K562 (cell line): ENCODE results near the gene SCFD2. TPM values are rescaled to one million over a fixed set of nuclear protein-coding genes. Genes with fewer than 3 reads are reported as not detected.

Experiments
- ATAC-seq: fragments of 200-7000 bp; cut with Tn5 transposase; 3 replicates; pipeline ENCODE4 v1.9.1; 2020; ENCODE audit warnings: moderate library complexity
- BruUV-seq: library from RNA; stranded (reverse); fragments of 400-500 nt; replicated peaks from 2 replicates; lab custom pipeline; 2021; lab: Mats Ljungman, UMichigan
- CTCF ChIA-PET: fragments of 300-600 bp; formaldehyde crosslinking; extraction: SDS; loops from one replicate; lab custom pipeline; 2021; ENCODE audit warnings: low intra/inter-chr PET ratio; lab: Yijun Ruan, JAX
- POLR2A ChIA-PET: fragments of 300-600, 350-650 bp; sonication (Branson Sonifier 250); formaldehyde crosslinking; extraction: SDS; loops from one replicate; lab custom pipeline; 2021; ENCODE audit warnings: antibody characterized with exemption, inconsistent platforms; lab: Yijun Ruan, JAX
- DNase-seq, 4 experiments: peaks; one replicate each; pipeline versions ENCODE4 v3.0.0 to v3.0.0-alpha.2; 2011 to 2018; ENCODE audit warnings: low spot score in 3 of 4, mixed read lengths in 3 of 4; ENCODE audit errors: extremely low read depth in 1 of 4
- FAIRE-seq: peaks from 2 replicates; lab custom pipeline; 2011; peaks lifted over from hg19 to GRCh38; lab: Jason Lieb, UNC
- H2AFZ ChIP-seq: 2 replicates; pipeline ENCODE4 v1.6.0; 2011; ENCODE audit warnings: low read depth, low read length, control low read depth, inconsistent platforms
- H3K27ac ChIP-seq: fragments of 200-600 bp; 3 replicates; pipeline ENCODE4 v1.8.0; 2011; ENCODE audit warnings: low read depth, mild to moderate bottlenecking, control low read depth, inconsistent platforms, low read length, moderate library complexity, mixed read lengths; ENCODE audit errors: extremely low read depth
- H3K27me3 ChIP-seq, 2 experiments: fragments of 300-600 bp in 1 of 2; 2 replicates in 1 of 2; 3 replicates in 1 of 2; pipeline versions ENCODE4 v1.6.0 to v1.8.0; 2011; ENCODE audit warnings: inconsistent platforms in 2 of 2, low read length in 2 of 2, mild to moderate bottlenecking in 1 of 2, mixed read lengths in 1 of 2, moderate library complexity in 1 of 2; ENCODE audit not compliant: control insufficient read depth in 2 of 2, insufficient read depth in 2 of 2
- H3K36me3 ChIP-seq: fragments of 300-600 bp; 3 replicates; pipeline ENCODE4 v1.8.0; 2011; ENCODE audit warnings: mild to moderate bottlenecking, low read length, inconsistent platforms; ENCODE audit not compliant: control insufficient read depth, insufficient read depth
- H3K4me1 ChIP-seq, 2 experiments: fragments of 200-600 bp in 1 of 2; replicated peaks in 1 of 2; 2 replicates in 1 of 2; 3 replicates in 1 of 2; pipeline versions ENCODE4 v1.5.1 to v1.8.0; 2011; ENCODE audit warnings: inconsistent platforms in 2 of 2, low read length in 2 of 2, mild to moderate bottlenecking in 1 of 2, mixed read lengths in 1 of 2, moderate library complexity in 1 of 2; ENCODE audit not compliant: control insufficient read depth in 2 of 2, insufficient read depth in 2 of 2
- H3K4me2 ChIP-seq: 2 replicates; pipeline ENCODE4 v1.6.1; 2011; ENCODE audit warnings: low read length, control low read depth, inconsistent platforms, mixed read lengths; ENCODE audit not compliant: insufficient read depth
- H3K4me3 ChIP-seq: fragments of 200-600 bp; sonication (generic), shearing (Covaris generic); 2 replicates; pipeline ENCODE4 v1.5.1; 2016; ENCODE audit warnings: control low read depth, inconsistent platforms
- H3K79me2 ChIP-seq: fragments of 200-600 bp; 3 replicates; pipeline ENCODE4 v1.8.0; 2011; ENCODE audit warnings: low read length, inconsistent platforms; ENCODE audit not compliant: control insufficient read depth, insufficient read depth
- H3K9ac ChIP-seq, 2 experiments: 2 replicates each; pipeline versions ENCODE4 v1.6.0 to v1.6.1; 2011; ENCODE audit warnings: low read depth in 2 of 2, low read length in 2 of 2, control low read depth in 1 of 2, inconsistent platforms in 1 of 2, mild to moderate bottlenecking in 1 of 2, mixed read lengths in 1 of 2; ENCODE audit not compliant: insufficient read depth in 1 of 2
- H3K9me1 ChIP-seq: one replicate; pipeline ENCODE4 v1.6.0; 2011; ENCODE audit warnings: inconsistent platforms, mild to moderate bottlenecking, low read length, moderate library complexity; ENCODE audit not compliant: control insufficient read depth, insufficient read depth
- H3K9me3 ChIP-seq: replicated peaks from 2 replicates; pipeline ENCODE4 v1.5.1; 2011; ENCODE audit warnings: low read depth, low read length, inconsistent platforms; ENCODE audit not compliant: control insufficient read depth, insufficient read depth
- H4K20me1 ChIP-seq: replicated peaks from 2 replicates; pipeline ENCODE4 v1.6.1; 2011; ENCODE audit warnings: low read length, inconsistent platforms, mixed read lengths; ENCODE audit not compliant: control insufficient read depth, insufficient read depth
- HLTF ChIP-seq: fragments of 450-650 bp; IDR thresholded peaks from 2 replicates; pipeline ENCODE4 v1.6.1; 2016
- KLF10 ChIP-seq: fragments of 250-450 bp; sonication (Bioruptor Pico); IDR thresholded peaks from 2 replicates; pipeline ENCODE4 v1.6.1; 2021; ENCODE audit warnings: matching md5 sums
- REST ChIP-seq, 2 experiments: fragments of 450-650 bp; formaldehyde crosslinking in 1 of 2; IDR thresholded peaks; 2 replicates each; pipeline versions ENCODE4 v1.4.0 to v1.6.1; 2014 to 2020; ENCODE audit warnings: mild to moderate bottlenecking in 2 of 2, borderline replicate concordance in 1 of 2, low read depth in 1 of 2
- ZNF318 ChIP-seq, 2 experiments: fragments of 450-650 bp; IDR thresholded peaks; 2 replicates each; pipeline ENCODE4 v1.6.1; 2016; ENCODE audit warnings: mild to moderate bottlenecking in 2 of 2, borderline replicate concordance in 1 of 2, low read depth in 1 of 2, moderate library complexity in 1 of 2
- WGBS: fragments of 100-300 bp; shearing (Covaris generic); methylation state at CpG from one replicate; pipeline ENCODE4 v1.1.6; 2016; ENCODE audit warnings: low coverage, mixed read lengths; ENCODE audit not compliant: insufficient coverage; ENCODE audit errors: missing lambda C conversion rate; 5-methylcytosine and 5-hydroxymethylcytosine counted together
- in situ Hi-C: fragments of 300-500 bp; cut with MboI; formaldehyde crosslinking; loops from 4 replicates; pipeline ENCODE4 v1.15.0; 2018; ENCODE audit warnings: inconsistent platforms, mixed read lengths
- intact Hi-C: fragments of 100-400 bp; cut with micrococcal nuclease; formaldehyde crosslinking; loops from 2 replicates; pipeline ENCODE4 v1.14.2; 2022
- polyA plus RNA-seq, 8 experiments: library from polyadenylated mRNA; depleted of rRNA in 4 of 8; stranded (reverse) in 5 of 8; unstranded in 3 of 8; fragments of >200 nt; fragmentation: Nextera tagmentation in 2 of 8; fragmentation: Illumina TruSeq in 1 of 8; extraction: Ambion mirVana in 2 of 8; extraction: Trizol in 1 of 8; gene quantifications; 2 replicates each; pipeline versions ENCODE4 v1.2.1 to v1.2.3, GENCODE V29; 2011 to 2014; ENCODE audit warnings: inconsistent platforms in 1 of 8, missing spikeins in 1 of 8
- total RNA-seq, 7 experiments: library from RNA; depleted of rRNA in 6 of 7; stranded (reverse); fragments of >200 nt in 6 of 7; fragmentation: Illumina TruSeq in 2 of 7; extraction: Trizol in 2 of 7; gene quantifications; 2 replicates each; pipeline versions ENCODE4 v1.2.1 to v1.2.3, GENCODE V29; 2011 to 2021; ENCODE audit warnings: low replicate concordance in 1 of 7

The SCFD2 gene
- total and polyA plus RNA-seq, 9 of the 15 experiments (the other 6 are each of a cell fraction or from before 2014, with no cell fraction given) = 5.7 to 30.3 (median 22.8) TPM

- WGBS = 63% methylated on average over 2 of the region's 2 CpGs
- H3K4me2 ChIP-seq = no peak overlapping the region
- no peak overlapping the region for H3K27ac ChIP-seq
- POLR2A ChIA-PET = no interaction called here
- no peaks in the 10 kb centered on the region for H3K9me3 ChIP-seq
- no peaks in the 10 kb centered on the region for H3K27me3 ChIP-seq
- intact Hi-C loops = loop anchor here (5.0 kb wide), 1 partner anchor 70 kb away; no protein-coding TSS in a partner anchor
- H3K36me3 ChIP-seq = no peaks in the 10 kb centered on the region
- H3K79me2 ChIP-seq = no peaks in the 10 kb centered on the region
- FAIRE-seq (no peak), DNase-seq (no peak), ATAC-seq (no peak)
- no peak overlapping the region for H3K9ac ChIP-seq
- H3K4me3 ChIP-seq = no peak overlapping the region
- BruUV-seq = no TSS peak
- no peaks in the 10 kb centered on the region for H3K9me1 ChIP-seq
- no peak overlapping the region for H2AFZ ChIP-seq
- no peaks in the 10 kb centered on the region for H4K20me1 ChIP-seq
- CTCF ChIA-PET = no interaction called here
- in situ Hi-C loops = no loop called here
- no peaks in the 10 kb centered on the region for H3K4me1 ChIP-seq
- TF ChIP-seq REST (IDR thresholded peaks at IDR 0.05; ENCODE audit: borderline replicate concordance) = no peak
- TF ChIP-seq REST (CRISPR knock-in tag; IDR thresholded peaks at IDR 0.05; ENCODE audit: low read depth) = no peak
- no peak for TF ChIP-seq HLTF
- no peak for TF ChIP-seq KLF10
- no peak for TF ChIP-seq ZNF318 (IDR thresholded peaks at IDR 0.05; ENCODE audit: borderline replicate concordance in 1 of 2, low read depth in 1 of 2)
Observed at GRCh38 chr4:52912608-52913007, 453.3 kb downstream of the SCFD2 start.
